ENCODE data around the gene BTRC. TPM values are rescaled to one million over a fixed set of nuclear protein-coding genes. Genes with fewer than 3 reads are reported as not detected.

BTRC gene
- total RNA-seq, 4 donors from 2014 or later = 11.9 to 19.0 (median 12.2) TPM

DNA sequence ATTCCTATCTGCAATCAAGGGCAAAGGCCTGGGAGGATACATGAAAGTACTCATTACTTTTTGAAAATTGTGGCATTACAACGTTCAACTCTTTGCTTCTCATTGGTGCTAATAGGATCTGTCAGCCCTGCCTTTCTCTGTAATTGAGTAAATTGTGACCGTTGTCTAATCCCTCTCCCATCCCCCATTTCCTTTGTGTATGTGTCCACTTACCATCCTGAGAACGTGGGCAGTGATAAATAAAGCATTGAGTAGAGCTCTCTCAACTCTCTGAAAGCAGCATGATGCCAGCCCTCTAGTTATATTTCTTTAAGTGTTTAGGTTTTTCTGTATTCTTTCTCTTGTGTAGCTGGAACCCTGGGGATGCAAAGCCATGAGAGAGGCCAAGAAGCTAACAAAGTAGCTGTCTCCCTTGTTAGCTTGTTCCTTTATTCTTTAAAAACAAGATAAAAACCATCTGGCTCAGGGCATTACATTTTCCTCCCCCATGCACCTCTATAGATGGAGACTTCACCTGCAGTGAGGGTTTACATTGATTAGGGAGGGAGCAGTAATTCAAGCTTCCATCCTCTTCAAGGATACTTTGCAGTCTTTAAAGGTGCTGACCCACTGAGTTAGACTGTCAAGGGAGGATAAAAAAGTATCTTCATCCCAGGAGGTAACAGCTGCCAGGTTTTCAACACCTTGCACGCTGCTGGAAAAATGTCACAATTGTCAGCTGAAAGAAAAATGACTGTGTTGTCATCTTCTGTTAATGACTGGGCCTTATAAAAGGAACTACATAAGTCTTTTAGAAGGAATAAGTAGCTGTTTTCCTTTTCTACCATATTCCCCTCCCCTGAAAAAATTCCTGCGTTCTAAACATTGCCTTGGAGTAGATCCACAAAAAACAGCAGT, 112.3 kb downstream of the BTRC start:
- Histone ChIP-seq H3K27ac (no peak overlapping the region), H3K9me3 (no peaks in the 10 kb centered on the region), H3K4me3 (no peak overlapping the region), H3K27me3 (no peaks in the 10 kb centered on the region), H3K4me1 (no peaks in the 10 kb centered on the region), H3K36me3 (peaks cover 0 to 4% (median 0%) of the 10 kb centered on the region in 3 donors)
- TF ChIP-seq POLR2A (IDR thresholded peaks at IDR 0.05) = no peak
- TF ChIP-seq, protein P1, sequence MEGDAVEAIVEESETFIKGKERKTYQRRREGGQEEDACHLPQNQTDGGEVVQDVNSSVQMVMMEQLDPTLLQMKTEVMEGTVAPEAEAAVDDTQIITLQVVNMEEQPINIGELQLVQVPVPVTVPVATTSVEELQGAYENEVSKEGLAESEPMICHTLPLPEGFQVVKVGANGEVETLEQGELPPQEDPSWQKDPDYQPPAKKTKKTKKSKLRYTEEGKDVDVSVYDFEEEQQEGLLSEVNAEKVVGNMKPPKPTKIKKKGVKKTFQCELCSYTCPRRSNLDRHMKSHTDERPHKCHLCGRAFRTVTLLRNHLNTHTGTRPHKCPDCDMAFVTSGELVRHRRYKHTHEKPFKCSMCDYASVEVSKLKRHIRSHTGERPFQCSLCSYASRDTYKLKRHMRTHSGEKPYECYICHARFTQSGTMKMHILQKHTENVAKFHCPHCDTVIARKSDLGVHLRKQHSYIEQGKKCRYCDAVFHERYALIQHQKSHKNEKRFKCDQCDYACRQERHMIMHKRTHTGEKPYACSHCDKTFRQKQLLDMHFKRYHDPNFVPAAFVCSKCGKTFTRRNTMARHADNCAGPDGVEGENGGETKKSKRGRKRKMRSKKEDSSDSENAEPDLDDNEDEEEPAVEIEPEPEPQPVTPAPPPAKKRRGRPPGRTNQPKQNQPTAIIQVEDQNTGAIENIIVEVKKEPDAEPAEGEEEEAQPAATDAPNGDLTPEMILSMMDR (IDR thresholded peaks at IDR 0.05) = no peak
- DNase-seq = no peak

- H3K27me3 ChIP-seq = no peaks in the 10 kb centered on the region
- peaks cover 0 to 1% (median 0%) of the 10 kb centered on the region in 3 donors for H3K36me3 ChIP-seq
- H3K4me1 ChIP-seq = no peaks in the 10 kb centered on the region
- H3K4me3 ChIP-seq = no peak overlapping the region
- H3K9me3 ChIP-seq = no peaks in the 10 kb centered on the region
- H3K27ac ChIP-seq = no peak overlapping the region
- DNase-seq = peak in 1 of 3 donors; percentile 57
- TF ChIP-seq, protein P1 (IDR thresholded peaks at IDR 0.05) = peak; percentile 43 to 89 (median 80)
- no peak for TF ChIP-seq POLR2A (IDR thresholded peaks at IDR 0.05)
These were observed 113.4 kb downstream of the BTRC start for GRCh38 chr10:101467286-101467770.

GRCh38 chr10:101468159-101468558, 114.2 kb downstream of the BTRC start:
- Histone ChIP-seq H3K36me3 (no peaks in the 10 kb centered on the region), H3K27ac (no peak overlapping the region), H3K4me1 (no peaks in the 10 kb centered on the region), H3K9me3 (no peaks in the 10 kb centered on the region), H3K27me3 (no peaks in the 10 kb centered on the region), H3K4me3 (no peak overlapping the region)
- no peak for DNase-seq
- no peak for TF ChIP-seq POLR2A (IDR thresholded peaks at IDR 0.05)
- TF ChIP-seq, protein P1 (IDR thresholded peaks at IDR 0.05) = no peak

- H3K9me3 ChIP-seq = no peaks in the 10 kb centered on the region
- no peaks in the 10 kb centered on the region for H3K36me3 ChIP-seq
- DNase-seq = no peak
- no peaks in the 10 kb centered on the region for H3K27me3 ChIP-seq
- TF ChIP-seq, protein P1 (IDR thresholded peaks at IDR 0.05) = no peak
- TF ChIP-seq POLR2A (IDR thresholded peaks at IDR 0.05) = no peak
- no peaks in the 10 kb centered on the region for H3K4me1 ChIP-seq
- H3K27ac ChIP-seq = no peak overlapping the region
- H3K4me3 ChIP-seq = no peak overlapping the region
These were observed 122.4 kb downstream of the BTRC start for GRCh38 chr10:101476383-101476782.

DNA sequence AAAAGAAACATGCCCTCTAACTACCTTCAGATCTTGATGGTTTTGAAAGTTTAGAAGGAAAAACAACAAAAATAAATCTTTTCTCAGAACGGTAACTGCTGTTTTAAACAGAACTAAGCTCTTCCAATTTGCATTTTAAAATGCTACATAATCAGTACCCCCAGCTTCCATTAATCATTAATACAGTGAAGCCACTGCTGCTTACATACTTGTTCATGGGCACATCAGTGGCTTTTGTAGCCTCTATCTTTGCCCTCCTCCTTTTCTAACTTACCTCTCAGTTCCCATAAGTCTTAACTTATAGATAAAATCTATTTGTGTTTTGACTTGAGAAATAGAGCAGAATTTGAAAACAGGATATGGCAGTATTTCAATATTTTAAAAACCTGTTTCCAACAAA, 125.0 kb downstream of the BTRC start:
- no peaks in the 10 kb centered on the region for H3K4me1 ChIP-seq
- TF ChIP-seq POLR2A (IDR thresholded peaks at IDR 0.05) = no peak
- TF ChIP-seq, protein P1 (IDR thresholded peaks at IDR 0.05) = no peak
- no peaks in the 10 kb centered on the region for H3K36me3 ChIP-seq
- no peak for DNase-seq
- H3K4me3 ChIP-seq = no peak overlapping the region
- no peak overlapping the region for H3K27ac ChIP-seq
- H3K9me3 ChIP-seq = no peaks in the 10 kb centered on the region
- H3K27me3 ChIP-seq = no peaks in the 10 kb centered on the region

All from Peyer's patch (tissue), 4 donors.